HG03060 (cell line): ENCODE data around the gene TUBA4A.
A peak's percentile ranks its signal among the peaks of the same experiment; 100 is the strongest.
"Not testable (repeated sequence)": the region's sequence is repeated elsewhere in the genome, so short reads cannot be mapped to it uniquely, and the experiment has no call there.

Source experiments
- ATAC-seq: cut with Tn5 transposase; IDR thresholded peaks from one replicate; pipeline ENCODE4 v1.9.1; 2021; ENCODE audit warnings: low read depth, moderate number of reproducible peaks; ENCODE audit not compliant: unreplicated experiment

The TUBA4A gene

GRCh38 chr2:219269362-219270054 is 15.8 kb upstream of the TUBA4A start:
- no peak for ATAC-seq

GRCh38 chr2:219268294-219268693 is 14.6 kb upstream of the TUBA4A start:
- no peak for ATAC-seq

GRCh38 chr2:219266886-219267285 is 13.2 kb upstream of the TUBA4A start:
- no peak for ATAC-seq

- no peak for ATAC-seq
Measured at GRCh38 chr2:219266232-219266631, 12.5 kb upstream of the TUBA4A start.

- no peak for ATAC-seq
Measured at GRCh38 chr2:219261024-219261855, 7.5 kb upstream of the TUBA4A start.

GRCh38 chr2:219258942-219259341 is 5.2 kb upstream of the TUBA4A start:
- ATAC-seq = not testable (repeated sequence)

GRCh38 chr2:219254590-219255201 is 978 bp upstream of the TUBA4A start:
- ATAC-seq = peak; percentile 30

GRCh38 chr2:219252900-219253752 is 592 bp downstream of the TUBA4A start, which contains the start of gene TUBA4B:
TSS of gene TUBA4B (plus strand) at chr2:219253243. CDS start at chr2:219253408, 165 bp downstream.
- no peak for ATAC-seq

GRCh38 chr2:219252570-219252899 is 1.2 kb downstream of the TUBA4A start:
- no peak for ATAC-seq

- no peak for ATAC-seq
Measured at GRCh38 chr2:219252084-219252483, 1.6 kb downstream of the TUBA4A start.

GRCh38 chr2:219251656-219252055 is 2.1 kb downstream of the TUBA4A start:
- ATAC-seq = no peak

- ATAC-seq = no peak
Measured at GRCh38 chr2:219250049-219250781, 3.5 kb downstream of the TUBA4A start.

- ATAC-seq = peak; percentile 40
Measured at GRCh38 chr2:219249203-219249980, 4.3 kb downstream of the TUBA4A start.

GRCh38 chr2:219248845-219249202 is 4.9 kb downstream of the TUBA4A start:
- no peak for ATAC-seq

- no peak for ATAC-seq
Measured at GRCh38 chr2:219247678-219248642, 5.8 kb downstream of the TUBA4A start.

GRCh38 chr2:219246559-219246958 is 7.2 kb downstream of the TUBA4A start:
- no peak for ATAC-seq

GRCh38 chr2:219245899-219246230 is 7.9 kb downstream of the TUBA4A start:
- no peak for ATAC-seq
